Measurements from ENCODE around the gene FETUB.

FETUB gene

GRCh38 chr3:186640473-186640818 is 247 bp downstream of the FETUB start:
- Mint-ChIP-seq H3K4me3 (no peak overlapping the region), H3K4me1 (no peaks in the 10 kb centered on the region), H3K36me3 (no peaks in the 10 kb centered on the region), H3K27me3 (peaks cover 4% of the 10 kb centered on the region), H3K27ac (no peak overlapping the region), H3K9me3 (no peaks in the 10 kb centered on the region)

GRCh38 chr3:186640929-186641328 is 730 bp downstream of the FETUB start:
- no peaks in the 10 kb centered on the region for H3K9me3 Mint-ChIP-seq
- peaks cover 4% of the 10 kb centered on the region for H3K27me3 Mint-ChIP-seq
- no peak overlapping the region for H3K27ac Mint-ChIP-seq
- no peaks in the 10 kb centered on the region for H3K36me3 Mint-ChIP-seq
- H3K4me1 Mint-ChIP-seq: no peaks in the 10 kb centered on the region
- H3K4me3 Mint-ChIP-seq: no peak overlapping the region

- Mint-ChIP-seq H3K4me1 (no peaks in the 10 kb centered on the region), H3K27me3 (no peaks in the 10 kb centered on the region), H3K27ac (no peak overlapping the region)
Observed at GRCh38 chr3:186642014-186642413, 1.8 kb downstream of the FETUB start.

GRCh38 chr3:186643493-186643892 is 3.3 kb downstream of the FETUB start:
- H3K4me1 Mint-ChIP-seq: no peaks in the 10 kb centered on the region
- H3K36me3 Mint-ChIP-seq: no peaks in the 10 kb centered on the region
- no peak overlapping the region for H3K27ac Mint-ChIP-seq
- no peaks in the 10 kb centered on the region for H3K27me3 Mint-ChIP-seq
- H3K4me3 Mint-ChIP-seq: no peak overlapping the region
- no peaks in the 10 kb centered on the region for H3K9me3 Mint-ChIP-seq

More at GRCh38 chr3:186642014-186642413, 1.8 kb downstream of the FETUB start:
- H3K9me3 Mint-ChIP-seq: no peaks in the 10 kb centered on the region
- H3K36me3 Mint-ChIP-seq: no peaks in the 10 kb centered on the region
- no peak overlapping the region for H3K4me3 Mint-ChIP-seq

- Mint-ChIP-seq H3K9me3 (no peaks in the 10 kb centered on the region), H3K27ac (no peak overlapping the region), H3K4me3 (no peak overlapping the region), H3K27me3 (no peaks in the 10 kb centered on the region), H3K36me3 (no peaks in the 10 kb centered on the region), H3K4me1 (no peaks in the 10 kb centered on the region)
Observed at GRCh38 chr3:186644683-186645082, 4.5 kb downstream of the FETUB start.

GRCh38 chr3:186646106-186646505 is 5.9 kb downstream of the FETUB start:
- H3K9me3 Mint-ChIP-seq: no peaks in the 10 kb centered on the region
- no peak overlapping the region for H3K4me3 Mint-ChIP-seq
- no peaks in the 10 kb centered on the region for H3K4me1 Mint-ChIP-seq
- no peak overlapping the region for H3K27ac Mint-ChIP-seq
- H3K36me3 Mint-ChIP-seq: no peaks in the 10 kb centered on the region
- no peaks in the 10 kb centered on the region for H3K27me3 Mint-ChIP-seq

GRCh38 chr3:186646841-186647240 is 6.6 kb downstream of the FETUB start:
- Mint-ChIP-seq H3K4me3 (no peak overlapping the region), H3K4me1 (no peaks in the 10 kb centered on the region), H3K27ac (no peak overlapping the region), H3K9me3 (no peaks in the 10 kb centered on the region), H3K27me3 (no peaks in the 10 kb centered on the region), H3K36me3 (no peaks in the 10 kb centered on the region)

- Mint-ChIP-seq H3K4me1 (no peaks in the 10 kb centered on the region), H3K36me3 (no peaks in the 10 kb centered on the region), H3K27ac (no peak overlapping the region), H3K27me3 (no peaks in the 10 kb centered on the region), H3K4me3 (no peak overlapping the region), H3K9me3 (no peaks in the 10 kb centered on the region)
Observed at GRCh38 chr3:186648851-186649250, 8.7 kb downstream of the FETUB start.

GRCh38 chr3:186651678-186652215 is 11.5 kb downstream of the FETUB start:
- H3K36me3 Mint-ChIP-seq: no peaks in the 10 kb centered on the region
- H3K27ac Mint-ChIP-seq: no peak overlapping the region
- H3K27me3 Mint-ChIP-seq: no peaks in the 10 kb centered on the region
- H3K4me1 Mint-ChIP-seq: no peaks in the 10 kb centered on the region
- no peaks in the 10 kb centered on the region for H3K9me3 Mint-ChIP-seq
- no peak overlapping the region for H3K4me3 Mint-ChIP-seq

GRCh38 chr3:186653080-186653707 is 13.0 kb downstream of the FETUB start:
- Mint-ChIP-seq H3K27me3 (peaks cover 2% of the 10 kb centered on the region), H3K36me3 (no peaks in the 10 kb centered on the region), H3K4me1 (no peaks in the 10 kb centered on the region), H3K9me3 (no peaks in the 10 kb centered on the region), H3K4me3 (no peak overlapping the region), H3K27ac (no peak overlapping the region)

GRCh38 chr3:186653984-186654383 is 13.8 kb downstream of the FETUB start:
- Mint-ChIP-seq H3K27me3 (peaks cover 2% of the 10 kb centered on the region), H3K9me3 (no peaks in the 10 kb centered on the region), H3K4me3 (no peak overlapping the region), H3K4me1 (no peaks in the 10 kb centered on the region), H3K36me3 (no peaks in the 10 kb centered on the region), H3K27ac (no peak overlapping the region)

GRCh38 chr3:186663361-186664118 is 23.3 kb downstream of the FETUB start:
- H3K36me3 Mint-ChIP-seq: no peaks in the 10 kb centered on the region
- H3K27ac Mint-ChIP-seq: no peak overlapping the region
- H3K27me3 Mint-ChIP-seq: peaks cover 1% of the 10 kb centered on the region
- no peak overlapping the region for H3K4me3 Mint-ChIP-seq
- no peaks in the 10 kb centered on the region for H3K9me3 Mint-ChIP-seq
- peaks cover 5% of the 10 kb centered on the region for H3K4me1 Mint-ChIP-seq

GRCh38 chr3:186664119-186664495 is 23.9 kb downstream of the FETUB start:
- H3K4me1 Mint-ChIP-seq: peaks cover 6% of the 10 kb centered on the region
- no peaks in the 10 kb centered on the region for H3K36me3 Mint-ChIP-seq
- H3K9me3 Mint-ChIP-seq: no peaks in the 10 kb centered on the region
- no peak overlapping the region for H3K27ac Mint-ChIP-seq
- H3K4me3 Mint-ChIP-seq: no peak overlapping the region
- peaks cover 1% of the 10 kb centered on the region for H3K27me3 Mint-ChIP-seq

GRCh38 chr3:186664506-186664905 is 24.3 kb downstream of the FETUB start:
- no peaks in the 10 kb centered on the region for H3K36me3 Mint-ChIP-seq
- H3K4me3 Mint-ChIP-seq: no peak overlapping the region
- no peak overlapping the region for H3K27ac Mint-ChIP-seq
- H3K9me3 Mint-ChIP-seq: no peaks in the 10 kb centered on the region
- H3K4me1 Mint-ChIP-seq: peaks cover 10% of the 10 kb centered on the region
- peaks cover 1% of the 10 kb centered on the region for H3K27me3 Mint-ChIP-seq

GRCh38 chr3:186665625-186666188 is 25.5 kb downstream of the FETUB start, which contains the start of gene HRG:
HRG (plus strand) TSS chr3:186666014; CDS start chr3:186666032, 18 bp downstream.
- H3K4me3 Mint-ChIP-seq: no peak within 1 kb of the TSS
- H3K27me3 Mint-ChIP-seq: peaks cover 1% of the 10 kb centered on the region
- no peak within 1 kb of the TSS for H3K27ac Mint-ChIP-seq
- H3K4me1 Mint-ChIP-seq: peaks cover 17% of the 10 kb centered on the region
- H3K9me3 Mint-ChIP-seq: no peaks in the 10 kb centered on the region
- no peaks in the 10 kb centered on the region for H3K36me3 Mint-ChIP-seq

GRCh38 chr3:186668426-186668825 is 28.2 kb downstream of the FETUB start:
- Mint-ChIP-seq H3K27ac (no peak overlapping the region), H3K4me1 (peaks cover 17% of the 10 kb centered on the region), H3K36me3 (no peaks in the 10 kb centered on the region), H3K4me3 (no peak overlapping the region), H3K9me3 (no peaks in the 10 kb centered on the region), H3K27me3 (peaks cover 4% of the 10 kb centered on the region)
